ENCODE results near the gene CYP27C1. TPM values are rescaled to one million over a fixed set of nuclear protein-coding genes. Genes with fewer than 3 reads are reported as not detected.
A peak's percentile ranks its signal among the peaks of the same experiment; 100 is the strongest.

Gene CYP27C1
- total and polyA plus RNA-seq, 2 donors (not counting 1 experiment from before 2014, with no cell fraction given) = 0.07 TPM; not detected in 1

GRCh38 chr2:127179766-127180165 lies 40.3 kb downstream of the CYP27C1 start:
- DNase-seq (ENCODE audit: low read depth in 2 of 2) = no peak
- no peak overlapping the region for H3K4me2 ChIP-seq (ENCODE audit: extremely low read depth, insufficient read depth, low read length)
- H3K79me2 ChIP-seq (ENCODE audit: control insufficient read depth, insufficient read depth, low read length) = no peaks in the 10 kb centered on the region
- H4K20me1 ChIP-seq (ENCODE audit: control insufficient read depth, extremely low read depth, insufficient read depth, low read length) = no peaks in the 10 kb centered on the region
- no peak overlapping the region for H3K9ac ChIP-seq (ENCODE audit: insufficient read depth, low read length)
- TF ChIP-seq CTCF (conservative IDR thresholded peaks at IDR 0.05 in 1 of 2, IDR thresholded peaks at IDR 0.05 in 1 of 2; ENCODE audit: low read depth in 1 of 2, low read length in 2 of 2) = no peak
- TF ChIP-seq EZH2 (IDR thresholded peaks at IDR 0.05; ENCODE audit: low read length, missing control alignments) = no peak
- H3K4me3 ChIP-seq (replicated peaks in 1 of 4; ENCODE audit: control extremely low read depth in 1 of 4, insufficient read depth in 1 of 4, low read depth in 3 of 4, low read length in 4 of 4) = no peak overlapping the region
- no peaks in the 10 kb centered on the region for H3K9me3 ChIP-seq (ENCODE audit: control insufficient read depth, insufficient read depth, low read depth, low read length)
- peaks cover 3% of the 10 kb centered on the region for H3K27me3 ChIP-seq (ENCODE audit: control insufficient read depth, insufficient read depth, low read length)
- H3K27ac ChIP-seq (ENCODE audit: insufficient read depth, low read length) = no peak overlapping the region
- H3K4me1 ChIP-seq (ENCODE audit: control insufficient read depth, extremely low read depth, insufficient read depth, low read length) = peaks cover 3% of the 10 kb centered on the region
- no peak overlapping the region for H2AFZ ChIP-seq (ENCODE audit: low read length)
- no peaks in the 10 kb centered on the region for H3K36me3 ChIP-seq (ENCODE audit: control insufficient read depth, insufficient read depth, low read length)

DNA sequence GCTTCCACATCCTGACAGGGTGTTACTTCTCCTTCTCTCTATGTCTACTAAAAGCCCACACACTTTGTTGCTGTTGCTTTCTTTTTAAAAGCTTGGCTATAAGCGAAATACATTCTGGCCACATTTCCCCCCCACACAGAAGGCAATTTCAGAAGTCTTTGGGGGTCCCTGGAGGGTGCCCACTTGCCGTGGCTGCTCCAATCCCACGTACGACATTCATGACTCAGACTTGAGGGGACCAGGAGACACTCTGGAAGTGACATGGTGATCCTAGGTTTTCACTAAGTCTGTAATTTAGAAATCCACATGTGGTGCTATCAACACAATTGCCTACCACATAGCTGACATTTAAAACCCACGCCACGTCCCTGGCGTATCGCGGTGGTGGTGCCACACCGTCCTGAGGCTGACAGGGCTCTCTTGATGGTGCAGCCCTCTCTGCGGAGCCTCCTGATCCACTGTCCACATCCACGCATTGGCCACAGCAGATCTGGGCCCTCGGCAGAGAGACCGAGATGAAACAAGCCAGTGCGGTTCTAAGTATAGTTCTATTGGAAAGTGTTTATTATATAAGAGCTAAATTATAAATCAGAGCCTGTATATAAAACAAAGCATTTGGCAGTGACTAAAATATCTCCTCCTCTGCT lies 42.4 kb downstream of the CYP27C1 start:
- DNase-seq (ENCODE audit: low read depth in 2 of 2) = no peak
- Histone ChIP-seq H4K20me1 (ENCODE audit: control insufficient read depth, extremely low read depth, insufficient read depth, low read length) (no peaks in the 10 kb centered on the region), H3K27ac (ENCODE audit: insufficient read depth, low read length) (no peak overlapping the region), H3K4me1 (ENCODE audit: control insufficient read depth, extremely low read depth, insufficient read depth, low read length) (peaks cover 3% of the 10 kb centered on the region), H3K9me3 (ENCODE audit: control insufficient read depth, insufficient read depth, low read depth, low read length) (no peaks in the 10 kb centered on the region), H3K4me2 (ENCODE audit: extremely low read depth, insufficient read depth, low read length) (no peak overlapping the region), H3K79me2 (ENCODE audit: control insufficient read depth, insufficient read depth, low read length) (no peaks in the 10 kb centered on the region), H3K4me3 (replicated peaks in 1 of 4; ENCODE audit: control extremely low read depth in 1 of 4, insufficient read depth in 1 of 4, low read depth in 3 of 4, low read length in 4 of 4) (no peak overlapping the region), H3K36me3 (ENCODE audit: control insufficient read depth, insufficient read depth, low read length) (no peaks in the 10 kb centered on the region), H3K9ac (ENCODE audit: insufficient read depth, low read length) (no peak overlapping the region), H2AFZ (ENCODE audit: low read length) (no peak overlapping the region), H3K27me3 (ENCODE audit: control insufficient read depth, insufficient read depth, low read length) (no peaks in the 10 kb centered on the region)
- TF ChIP-seq CTCF (conservative IDR thresholded peaks at IDR 0.05 in 1 of 2, IDR thresholded peaks at IDR 0.05 in 1 of 2; ENCODE audit: low read depth in 1 of 2, low read length in 2 of 2) (no peak), EZH2 (IDR thresholded peaks at IDR 0.05; ENCODE audit: low read length, missing control alignments) (no peak)

DNA sequence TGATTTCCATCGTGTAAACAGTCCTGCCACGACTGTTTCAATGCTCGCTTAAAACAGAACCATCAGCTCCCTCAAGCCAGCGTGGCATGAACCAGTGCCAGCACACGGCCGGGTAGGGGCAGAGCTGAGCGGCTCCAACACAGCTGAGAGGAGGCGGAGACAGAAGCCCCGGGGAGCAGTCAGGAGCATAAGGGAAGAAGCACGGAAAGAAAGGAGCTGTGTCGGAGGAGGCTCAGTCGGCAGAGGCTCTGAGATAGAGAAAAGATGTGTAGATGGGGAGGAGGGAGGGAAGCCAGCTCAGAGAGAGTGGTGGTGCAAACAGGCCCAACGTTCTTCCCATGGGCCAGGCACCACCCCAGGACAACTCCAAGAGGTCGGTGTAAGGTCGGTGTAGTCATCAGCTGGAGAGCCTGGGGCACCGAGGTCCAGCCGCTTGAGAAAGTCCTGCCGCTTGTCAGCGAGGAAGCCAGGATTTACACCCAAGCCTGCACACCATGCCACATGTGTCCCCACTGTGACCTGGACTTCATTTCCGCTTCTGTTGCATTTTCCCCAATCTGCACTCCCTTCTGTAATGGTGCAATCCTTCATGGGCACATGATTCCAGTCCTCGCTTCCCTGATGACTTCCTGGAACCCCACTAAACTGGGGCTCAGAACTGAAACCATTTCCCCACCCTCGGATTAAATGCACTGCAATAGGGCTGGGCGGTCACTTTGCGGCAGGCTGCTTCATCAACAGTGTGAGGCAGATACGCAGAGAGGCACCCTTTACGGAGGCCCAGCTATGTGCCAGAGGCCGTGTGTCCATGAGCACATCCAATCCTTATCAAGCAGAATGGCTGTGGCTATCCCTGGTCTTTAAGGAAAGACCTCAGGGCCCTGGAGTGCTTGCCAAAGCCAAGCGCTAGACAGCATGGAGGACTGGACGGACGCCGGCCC lies 43.5 kb downstream of the CYP27C1 start:
- no peak overlapping the region for H3K27ac ChIP-seq (ENCODE audit: insufficient read depth, low read length)
- H4K20me1 ChIP-seq (ENCODE audit: control insufficient read depth, extremely low read depth, insufficient read depth, low read length) = no peaks in the 10 kb centered on the region
- H3K4me1 ChIP-seq (ENCODE audit: control insufficient read depth, extremely low read depth, insufficient read depth, low read length) = peaks cover 3% of the 10 kb centered on the region
- no peaks in the 10 kb centered on the region for H3K27me3 ChIP-seq (ENCODE audit: control insufficient read depth, insufficient read depth, low read length)
- H3K9ac ChIP-seq (ENCODE audit: insufficient read depth, low read length) = no peak overlapping the region
- H3K4me3 ChIP-seq (replicated peaks in 1 of 4; ENCODE audit: control extremely low read depth in 1 of 4, insufficient read depth in 1 of 4, low read depth in 3 of 4, low read length in 4 of 4) = no peak overlapping the region
- H3K79me2 ChIP-seq (ENCODE audit: control insufficient read depth, insufficient read depth, low read length) = no peaks in the 10 kb centered on the region
- H2AFZ ChIP-seq (ENCODE audit: low read length) = no peak overlapping the region
- TF ChIP-seq EZH2 (IDR thresholded peaks at IDR 0.05; ENCODE audit: low read length, missing control alignments) (no peak), CTCF (conservative IDR thresholded peaks at IDR 0.05 in 1 of 2, IDR thresholded peaks at IDR 0.05 in 1 of 2; ENCODE audit: low read depth in 1 of 2, low read length in 2 of 2) (peak in 1 of 2 donors; percentile 16)
- H3K36me3 ChIP-seq (ENCODE audit: control insufficient read depth, insufficient read depth, low read length) = no peaks in the 10 kb centered on the region
- H3K4me2 ChIP-seq (ENCODE audit: extremely low read depth, insufficient read depth, low read length) = peak overlapping the region; percentile 36
- peak in 1 of 2 donors; percentile 53 for DNase-seq (ENCODE audit: low read depth in 2 of 2)
- H3K9me3 ChIP-seq (ENCODE audit: control insufficient read depth, insufficient read depth, low read depth, low read length) = no peaks in the 10 kb centered on the region
